ENCODE data around the gene ZNF628. TPM values are rescaled to one million over a fixed set of nuclear protein-coding genes. Genes with fewer than 3 reads are reported as not detected.

ZNF628 gene
- total RNA-seq, 1 donor from 2014 or later, result 12.7 TPM

- no peak for DNase-seq
- no peak for TF ChIP-seq CTCF (IDR thresholded peaks at IDR 0.05)
- POLR2A ChIA-PET, result interaction anchor here (0.8 to 2.2 kb wide), 2 partner anchors 9 to 46 kb away, joined by 3 to 7 read pairs; partner anchors contain the start of gene UBE2S
- H3K4me3 Mint-ChIP-seq, result peak overlapping the region; percentile 17
- ATAC-seq (ENCODE audit: low read depth), result no peak
- CTCF ChIA-PET, result interaction anchor here (0.9 to 2.0 kb wide), 5 partner anchors 14 to 312 kb away, joined by 4 to 9 read pairs (median 4); no protein-coding TSS in a partner anchor
- H3K27ac Mint-ChIP-seq, result no peak overlapping the region
- H3K36me3 Mint-ChIP-seq (ENCODE audit: low read depth), result peaks cover 14% of the 10 kb centered on the region
- peaks cover 11% of the 10 kb centered on the region for H3K27me3 Mint-ChIP-seq
- H3K4me1 Mint-ChIP-seq, result peaks cover 20% of the 10 kb centered on the region
- no peaks in the 10 kb centered on the region for H3K9me3 Mint-ChIP-seq
- intact Hi-C loops (cut with micrococcal nuclease), result loop anchor here (1.0 kb wide), 1 partner anchor 312 kb away; no protein-coding TSS in a partner anchor
Measured at GRCh38 chr19:55453511-55454260, 22.7 kb upstream of the ZNF628 start.

- no peak for DNase-seq
- intact Hi-C loops (cut with micrococcal nuclease), result loop anchor here (1.0 kb wide), 1 partner anchor 314 kb away; no protein-coding TSS in a partner anchor
Measured at GRCh38 chr19:55454787-55455243, 21.6 kb upstream of the ZNF628 start.

GRCh38 chr19:55455576-55456235 is 20.7 kb upstream of the ZNF628 start:
- ATAC-seq (ENCODE audit: low read depth), result no peak
- intact Hi-C loops (cut with micrococcal nuclease), result no loop called here
- Mint-ChIP-seq H3K4me3 (no peak overlapping the region), H3K27me3 (peaks cover 11% of the 10 kb centered on the region), H3K9me3 (no peaks in the 10 kb centered on the region), H3K36me3 (ENCODE audit: low read depth) (peaks cover 14% of the 10 kb centered on the region), H3K4me1 (peaks cover 29% of the 10 kb centered on the region), H3K27ac (no peak overlapping the region)
- no peak for TF ChIP-seq CTCF (IDR thresholded peaks at IDR 0.05)
- no peak for DNase-seq
- ChIA-PET CTCF (no interaction called here), POLR2A (no interaction called here)

More at GRCh38 chr19:55454787-55455243, 21.6 kb upstream of the ZNF628 start:
- ChIA-PET CTCF (no interaction called here), POLR2A (no interaction called here)
- H3K4me1 Mint-ChIP-seq, result peaks cover 20% of the 10 kb centered on the region
- TF ChIP-seq CTCF (IDR thresholded peaks at IDR 0.05), result no peak
- no peak overlapping the region for H3K27ac Mint-ChIP-seq
- ATAC-seq (ENCODE audit: low read depth), result peak; percentile 58
- H3K36me3 Mint-ChIP-seq (ENCODE audit: low read depth), result peaks cover 14% of the 10 kb centered on the region
- no peaks in the 10 kb centered on the region for H3K9me3 Mint-ChIP-seq
- peaks cover 11% of the 10 kb centered on the region for H3K27me3 Mint-ChIP-seq
- no peak overlapping the region for H3K4me3 Mint-ChIP-seq

- H3K4me1 Mint-ChIP-seq, result peaks cover 30% of the 10 kb centered on the region
- POLR2A ChIA-PET, result no interaction called here
- H3K4me3 Mint-ChIP-seq, result no peak overlapping the region
- no peak for TF ChIP-seq CTCF (IDR thresholded peaks at IDR 0.05)
- no peaks in the 10 kb centered on the region for H3K9me3 Mint-ChIP-seq
- peaks cover 14% of the 10 kb centered on the region for H3K36me3 Mint-ChIP-seq (ENCODE audit: low read depth)
- no peak overlapping the region for H3K27ac Mint-ChIP-seq
- H3K27me3 Mint-ChIP-seq, result peaks cover 9% of the 10 kb centered on the region
- DNase-seq, result no peak
- CTCF ChIA-PET, result no interaction called here
- ATAC-seq (ENCODE audit: low read depth), result no peak
- intact Hi-C loops (cut with micrococcal nuclease), result no loop called here
Measured at GRCh38 chr19:55456347-55456746, 20.1 kb upstream of the ZNF628 start.

All from activated B cell treated with CpG ODN at 0.5 μM for 24 hours (primary cell).